Measurements from ENCODE around the gene SNX18. TPM values are rescaled to one million over a fixed set of nuclear protein-coding genes. Genes with fewer than 3 reads are reported as not detected.

The SNX18 gene
- total and polyA plus RNA-seq, 2 of the 4 experiments (the other 2 are of a cell fraction) = 31.2 to 50.0 TPM

DNA sequence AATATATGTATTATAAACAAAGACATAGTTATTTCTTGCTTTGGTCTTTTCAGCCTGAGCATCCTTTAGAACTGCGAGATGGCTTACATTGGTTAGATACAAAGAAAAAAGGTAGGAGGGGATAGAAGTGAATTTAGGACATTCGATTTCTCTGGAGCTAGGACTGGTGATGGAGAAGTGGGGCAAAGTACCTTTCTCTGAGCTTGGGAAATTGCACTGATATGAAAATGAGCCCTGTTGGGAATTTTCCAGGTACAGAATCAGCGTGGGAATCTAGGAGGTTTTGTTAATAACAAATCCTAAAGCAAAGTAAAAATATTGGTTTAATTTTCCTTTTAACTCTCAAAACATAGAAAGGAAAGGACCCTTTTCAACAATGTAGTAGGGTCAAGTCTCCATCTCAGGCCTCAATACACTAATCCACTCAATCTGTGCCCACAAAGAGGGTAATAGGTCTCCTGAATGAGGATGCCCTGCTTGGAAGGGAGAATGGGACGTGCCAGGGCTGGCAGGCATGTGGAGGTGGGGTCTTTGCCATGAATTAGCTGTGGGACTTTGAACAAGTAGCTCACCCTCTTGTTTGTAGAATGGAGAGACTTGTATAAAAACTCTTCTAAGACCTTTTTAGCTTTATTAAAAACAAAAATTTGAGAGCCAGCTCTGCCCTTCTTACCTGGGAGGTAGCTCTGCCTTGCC lies 17.7 kb downstream of the SNX18 start:
- no CpG with 5 or more reads among the region's 4 CpGs for WGBS, 2 experiments (ENCODE audit: extremely low coverage in 2 of 2, insufficient read length in 1 of 2)
- CTCF ChIA-PET = no interaction called here

More for the DNA sequence above, 17.7 kb downstream of the SNX18 start:
- no peak overlapping the region for H2BK20ac ChIP-seq (ENCODE audit: low read depth, low read length)
- H3K9me3 ChIP-seq (ENCODE audit: control insufficient read depth, insufficient read depth, low read length) = no peaks in the 10 kb centered on the region
- H3K14ac ChIP-seq (replicated peaks; ENCODE audit: low read depth, low read length) = no peak overlapping the region
- peaks cover 92% of the 10 kb centered on the region for H4K20me1 ChIP-seq (ENCODE audit: insufficient read depth, low read length)
- no peak overlapping the region for H2AK5ac ChIP-seq (ENCODE audit: low read depth, low read length)
- DNase-seq (no peak), ATAC-seq (ENCODE audit: low read depth) (no peak)
- POLR2A ChIA-PET (ENCODE audit: unreplicated experiment) = no interaction called here
- no peak overlapping the region for H3K4ac ChIP-seq (ENCODE audit: low read depth, low read length)
- H3K56ac ChIP-seq (ENCODE audit: extremely low read depth, insufficient read depth, low read length) = no peak overlapping the region
- TF ChIP-seq CTCF (conservative IDR thresholded peaks at IDR 0.05; ENCODE audit: low read depth, low read length) (no peak), USF2 (IDR thresholded peaks at IDR 0.05; ENCODE audit: low read depth, low read length) (no peak), MAZ (IDR thresholded peaks at IDR 0.05; ENCODE audit: borderline replicate concordance, low read depth, low read length) (no peak), SMC3 (IDR thresholded peaks at IDR 0.05; ENCODE audit: low read depth, low read length) (no peak), RFX5 (IDR thresholded peaks at IDR 0.05; ENCODE audit: low read depth, low read length) (no peak), CEBPB (IDR thresholded peaks at IDR 0.05; ENCODE audit: low read depth, low read length) (no peak), RCOR1 (IDR thresholded peaks at IDR 0.05; ENCODE audit: insufficient replicate concordance, low read length) (no peak), RAD21 (IDR thresholded peaks at IDR 0.05; ENCODE audit: low read length) (no peak), BHLHE40 (IDR thresholded peaks at IDR 0.05; ENCODE audit: low read depth, low read length) (no peak), NFE2L2 (IDR thresholded peaks at IDR 0.05; ENCODE audit: low read depth, low read length) (no peak), CHD1 (IDR thresholded peaks at IDR 0.05; ENCODE audit: low read depth, low read length) (no peak), MAFK (IDR thresholded peaks at IDR 0.05; ENCODE audit: low read depth, low read length) (no peak)
- TF ChIP-seq, protein P1, sequence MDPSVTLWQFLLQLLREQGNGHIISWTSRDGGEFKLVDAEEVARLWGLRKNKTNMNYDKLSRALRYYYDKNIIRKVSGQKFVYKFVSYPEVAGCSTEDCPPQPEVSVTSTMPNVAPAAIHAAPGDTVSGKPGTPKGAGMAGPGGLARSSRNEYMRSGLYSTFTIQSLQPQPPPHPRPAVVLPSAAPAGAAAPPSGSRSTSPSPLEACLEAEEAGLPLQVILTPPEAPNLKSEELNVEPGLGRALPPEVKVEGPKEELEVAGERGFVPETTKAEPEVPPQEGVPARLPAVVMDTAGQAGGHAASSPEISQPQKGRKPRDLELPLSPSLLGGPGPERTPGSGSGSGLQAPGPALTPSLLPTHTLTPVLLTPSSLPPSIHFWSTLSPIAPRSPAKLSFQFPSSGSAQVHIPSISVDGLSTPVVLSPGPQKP (IDR thresholded peaks at IDR 0.05; ENCODE audit: borderline replicate concordance, low read depth, low read length) = no peak
- no peak overlapping the region for H2BK120ac ChIP-seq (ENCODE audit: low read depth, low read length)
- H3K9me1 ChIP-seq (ENCODE audit: insufficient read depth, low read length) = peaks cover 20% of the 10 kb centered on the region
- no TSS peak for BruUV-seq (replicated peaks)
- H3K4me1 ChIP-seq (ENCODE audit: control insufficient read depth, insufficient read depth, low read length) = peaks cover 22% of the 10 kb centered on the region
- H3K4me3 ChIP-seq (ENCODE audit: insufficient read depth, low read depth, low read length) = no peak overlapping the region
- H3K79me1 ChIP-seq (ENCODE audit: low read depth in 1 of 2, low read length in 2 of 2) = peaks cover 7 to 50% of the 10 kb centered on the region in 2 experiments; a peak in 3 of 4 replicates
- intact Hi-C loops (cut with micrococcal nuclease) = no loop called here
- H3K23ac ChIP-seq (ENCODE audit: low read depth, low read length) = peak overlapping the region; percentile 17; the same call in 1 of the 2 replicates
- H3K27me3 ChIP-seq (ENCODE audit: control insufficient read depth, insufficient read depth, low read length) = no peaks in the 10 kb centered on the region
- H4K8ac ChIP-seq (ENCODE audit: low read depth in 2 of 2, low read length in 2 of 2) = no peak overlapping the region
- H2BK5ac ChIP-seq (ENCODE audit: low read depth, low read length, poor library complexity, severe bottlenecking) = no peak overlapping the region
- no peak overlapping the region for H2AFZ ChIP-seq (replicated peaks; ENCODE audit: low read length, poor library complexity)
- H4K5ac ChIP-seq (ENCODE audit: low read depth, low read length) = no peak overlapping the region
- no peak overlapping the region for H2AK9ac ChIP-seq (replicated peaks; ENCODE audit: low read depth, low read length, poor library complexity)
- peaks cover 10% of the 10 kb centered on the region; the same call in 1 of the 2 replicates for H3K36me3 ChIP-seq (ENCODE audit: control insufficient read depth, insufficient read depth, low read length)
- H3K18ac ChIP-seq (ENCODE audit: low read depth, low read length) = no peak overlapping the region
- H3K9ac ChIP-seq (ENCODE audit: low read depth, low read length) = no peak overlapping the region
- H2BK15ac ChIP-seq (ENCODE audit: low read depth, low read length) = no peak overlapping the region
- dilution Hi-C loops (cut with HindIII; ENCODE audit: low sequenced_read_pairs, unreplicated experiment) = no loop called here
- peak overlapping the region; percentile 52; the same call in 1 of the 2 replicates for H3K27ac ChIP-seq (ENCODE audit: insufficient read depth, low read length)
- H4K91ac ChIP-seq (ENCODE audit: insufficient read depth, low read depth, low read length) = no peak overlapping the region
- no peak overlapping the region; the same call in 1 of the 2 replicates for H3K4me2 ChIP-seq (ENCODE audit: low read depth, low read length)
- in situ Hi-C loops (cut with MboI; ENCODE audit: low sequenced_read_pairs) = no loop called here
